ENCODE data around the gene MARCHF11.

MARCHF11 gene

DNA sequence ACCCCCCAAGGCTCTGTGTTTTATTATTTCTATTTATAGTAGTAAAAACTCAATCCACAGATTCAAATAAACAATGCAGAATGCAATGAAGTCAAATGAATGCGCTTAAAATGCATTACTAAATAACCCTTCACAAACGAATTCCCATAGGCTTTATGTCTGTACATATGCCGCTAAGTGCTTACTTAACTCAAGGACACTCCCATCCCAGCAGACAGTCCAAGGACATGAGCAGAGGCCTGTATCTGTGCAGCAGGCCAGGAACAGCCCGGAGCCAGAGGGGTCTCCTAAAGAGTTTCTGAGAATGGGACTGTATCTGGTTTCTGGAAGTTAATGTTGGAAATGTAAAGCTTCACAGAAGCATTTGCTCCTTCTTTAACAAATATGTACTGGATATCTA is 59.8 kb downstream of the MARCHF11 start:
- TF ChIP-seq, protein P1, sequence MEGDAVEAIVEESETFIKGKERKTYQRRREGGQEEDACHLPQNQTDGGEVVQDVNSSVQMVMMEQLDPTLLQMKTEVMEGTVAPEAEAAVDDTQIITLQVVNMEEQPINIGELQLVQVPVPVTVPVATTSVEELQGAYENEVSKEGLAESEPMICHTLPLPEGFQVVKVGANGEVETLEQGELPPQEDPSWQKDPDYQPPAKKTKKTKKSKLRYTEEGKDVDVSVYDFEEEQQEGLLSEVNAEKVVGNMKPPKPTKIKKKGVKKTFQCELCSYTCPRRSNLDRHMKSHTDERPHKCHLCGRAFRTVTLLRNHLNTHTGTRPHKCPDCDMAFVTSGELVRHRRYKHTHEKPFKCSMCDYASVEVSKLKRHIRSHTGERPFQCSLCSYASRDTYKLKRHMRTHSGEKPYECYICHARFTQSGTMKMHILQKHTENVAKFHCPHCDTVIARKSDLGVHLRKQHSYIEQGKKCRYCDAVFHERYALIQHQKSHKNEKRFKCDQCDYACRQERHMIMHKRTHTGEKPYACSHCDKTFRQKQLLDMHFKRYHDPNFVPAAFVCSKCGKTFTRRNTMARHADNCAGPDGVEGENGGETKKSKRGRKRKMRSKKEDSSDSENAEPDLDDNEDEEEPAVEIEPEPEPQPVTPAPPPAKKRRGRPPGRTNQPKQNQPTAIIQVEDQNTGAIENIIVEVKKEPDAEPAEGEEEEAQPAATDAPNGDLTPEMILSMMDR (IDR thresholded peaks at IDR 0.05; ENCODE audit: low read depth, low read length, missing control alignments): no peak
- DNase-seq (ENCODE audit: low read depth): no peak
- no peak overlapping the region for H3K4me3 ChIP-seq (ENCODE audit: low read depth, low read length)

DNA sequence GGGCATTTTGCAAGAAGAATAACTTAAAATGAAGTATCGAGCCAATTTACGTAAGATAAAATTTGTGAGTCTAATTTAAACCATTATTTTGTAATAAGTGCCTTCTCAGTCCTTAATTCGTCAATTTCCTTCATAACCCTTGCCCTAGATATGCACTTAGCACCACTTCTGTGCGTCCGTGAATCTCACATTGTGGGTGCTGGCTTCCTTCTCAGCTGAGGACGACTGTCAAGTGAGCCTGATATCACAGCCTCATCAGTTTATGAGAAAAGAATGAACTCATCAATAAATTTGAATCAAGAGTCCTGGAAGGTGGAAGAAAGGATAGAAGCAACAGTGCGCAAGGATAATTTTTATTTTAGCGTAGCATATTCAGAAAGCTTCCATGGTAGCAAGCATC is 64.5 kb downstream of the MARCHF11 start:
- no peak overlapping the region for H3K4me3 ChIP-seq (ENCODE audit: low read depth, low read length)
- DNase-seq (ENCODE audit: low read depth): no peak
- TF ChIP-seq, protein P1 (IDR thresholded peaks at IDR 0.05; ENCODE audit: low read depth, low read length, missing control alignments): no peak

DNA sequence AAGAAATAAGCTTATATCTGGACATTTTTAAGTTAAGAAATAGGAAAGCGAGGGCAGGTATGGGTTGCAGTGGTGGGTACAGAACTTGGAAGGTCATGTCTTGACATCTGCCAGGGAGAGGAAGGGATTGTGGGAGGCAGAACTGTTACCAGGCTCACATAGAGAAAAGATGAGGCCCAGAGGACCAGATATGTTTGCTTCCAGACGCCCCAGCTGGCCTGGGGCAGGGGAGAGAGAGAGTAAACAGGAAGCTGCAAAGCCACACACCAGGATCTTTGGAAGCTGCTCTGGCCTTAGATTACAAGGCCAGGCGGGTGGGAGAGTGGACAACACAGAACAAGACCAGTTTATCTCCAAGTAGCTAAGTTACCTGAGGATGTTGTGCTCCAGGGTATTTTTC is 71.2 kb downstream of the MARCHF11 start:
- DNase-seq (ENCODE audit: low read depth): no peak

DNA sequence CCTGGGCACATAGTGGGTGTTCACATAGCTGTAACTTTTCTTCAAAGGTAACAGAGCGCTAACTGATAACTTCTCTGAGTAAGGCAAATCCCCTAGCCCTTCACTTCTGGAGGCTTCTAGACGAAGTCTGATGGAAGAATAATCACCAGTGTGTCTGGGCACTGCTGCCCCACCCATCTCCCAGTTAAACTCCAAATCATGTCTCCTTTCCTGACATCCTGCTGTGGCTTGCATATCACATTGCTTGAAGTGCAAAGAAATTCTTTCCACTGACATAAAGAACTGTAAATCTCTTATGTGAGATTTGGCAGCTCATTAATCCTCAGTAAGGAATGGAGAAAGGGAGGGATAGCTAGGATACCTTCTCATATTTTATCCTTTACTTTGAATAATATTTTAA is 74.6 kb downstream of the MARCHF11 start:
- no peak for DNase-seq (ENCODE audit: low read depth)
- TF ChIP-seq, protein P1 (IDR thresholded peaks at IDR 0.05; ENCODE audit: low read depth, low read length, missing control alignments): no peak
- no peak overlapping the region for H3K4me3 ChIP-seq (ENCODE audit: low read depth, low read length)

More for the DNA sequence above, 71.2 kb downstream of the MARCHF11 start:
- TF ChIP-seq, protein P1 (IDR thresholded peaks at IDR 0.05; ENCODE audit: low read depth, low read length, missing control alignments): no peak
- no peak overlapping the region for H3K4me3 ChIP-seq (ENCODE audit: low read depth, low read length)

DNA sequence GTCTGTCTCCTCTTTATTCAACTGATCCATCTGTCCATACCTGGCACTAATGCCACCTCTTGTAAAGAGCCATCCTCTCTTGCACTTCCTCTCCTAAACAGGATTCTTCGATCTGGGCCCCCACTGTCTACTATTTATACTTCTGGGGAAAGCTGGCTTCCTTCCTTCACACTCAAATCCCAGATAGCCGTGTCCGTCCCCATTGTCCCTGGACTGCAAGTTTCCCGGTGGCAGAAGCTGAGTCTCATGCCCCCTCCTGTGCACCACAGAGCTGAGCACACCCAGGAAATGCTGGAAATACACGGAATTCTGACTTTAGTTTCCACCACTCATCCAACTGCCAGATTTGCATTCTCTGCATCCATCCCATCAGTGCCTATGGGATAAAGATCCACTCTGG is 84.0 kb downstream of the MARCHF11 start:
- no peak for DNase-seq (ENCODE audit: low read depth)
- TF ChIP-seq, protein P1 (IDR thresholded peaks at IDR 0.05; ENCODE audit: low read depth, low read length, missing control alignments): no peak
- H3K4me3 ChIP-seq (ENCODE audit: low read depth, low read length): no peak overlapping the region

DNA sequence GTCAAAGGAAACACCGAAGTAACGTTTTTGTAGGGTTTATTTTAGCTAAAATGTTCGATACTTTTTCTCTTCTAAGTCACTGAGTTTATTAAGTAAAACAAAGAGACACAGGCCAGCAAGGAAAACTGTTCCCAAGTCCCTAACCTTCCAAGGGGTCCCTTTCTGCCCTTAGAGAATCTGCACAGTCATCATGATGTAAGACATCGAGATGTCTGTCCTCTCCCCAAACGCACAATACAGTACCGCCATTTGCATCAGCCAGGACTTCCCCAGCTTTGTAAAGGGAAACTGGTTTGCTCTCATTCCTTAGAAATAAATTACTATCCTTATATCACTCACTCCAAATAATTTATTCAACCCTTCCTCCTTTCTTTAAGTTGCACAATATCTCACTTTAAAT is 89.3 kb downstream of the MARCHF11 start:
- TF ChIP-seq, protein P1 (IDR thresholded peaks at IDR 0.05; ENCODE audit: low read depth, low read length, missing control alignments): no peak
- DNase-seq (ENCODE audit: low read depth): no peak

GRCh38 chr5:16082982-16083381 is 96.6 kb downstream of the MARCHF11 start:
- TF ChIP-seq, protein P1 (IDR thresholded peaks at IDR 0.05; ENCODE audit: low read depth, low read length, missing control alignments): no peak
- no peak overlapping the region for H3K4me3 ChIP-seq (ENCODE audit: low read depth, low read length)
- no peak for DNase-seq (ENCODE audit: low read depth)

More for the DNA sequence above, 89.3 kb downstream of the MARCHF11 start:
- no peak overlapping the region for H3K4me3 ChIP-seq (ENCODE audit: low read depth, low read length)
